Measurements from ENCODE around the gene KRTAP10-2. TPM values are rescaled to one million over a fixed set of nuclear protein-coding genes. Genes with fewer than 3 reads are reported as not detected.
A peak's percentile ranks its signal among the peaks of the same experiment; 100 is the strongest.

The KRTAP10-2 gene
- total RNA-seq, 1 donor from 2014 or later, result not detected

DNA sequence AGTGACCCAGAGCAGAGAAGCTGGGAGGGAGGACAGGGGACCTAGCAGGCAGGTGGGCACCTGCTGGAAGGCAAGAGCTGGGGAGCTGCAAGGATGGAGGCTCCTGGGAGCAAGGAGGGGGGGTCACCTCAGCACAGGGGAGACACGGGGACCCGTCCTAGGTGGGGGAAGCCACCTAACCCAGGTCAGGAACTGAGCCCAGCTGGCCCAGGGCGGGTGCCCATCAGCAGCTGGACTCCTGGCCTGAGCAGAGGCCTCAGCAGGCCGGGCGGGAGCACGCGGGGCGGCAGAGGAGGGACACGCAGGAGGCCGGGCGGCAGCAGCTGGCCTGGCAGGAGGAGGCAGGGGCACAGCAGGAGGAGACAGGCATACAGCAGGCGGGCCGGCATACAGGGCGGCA lies 12.3 kb downstream of the KRTAP10-2 start:
- Histone ChIP-seq H3K4me1 (no peaks in the 10 kb centered on the region), H3K27ac (no peak overlapping the region), H3K9me3 (peaks cover 4% of the 10 kb centered on the region), H3K36me3 (no peaks in the 10 kb centered on the region), H3K4me3 (no peak overlapping the region), H3K27me3 (ENCODE audit: low read depth) (peaks cover 8% of the 10 kb centered on the region)
- no peak for ATAC-seq
- intact Hi-C loops (cut with DNase I), result no loop called here
- TF ChIP-seq, protein P1, sequence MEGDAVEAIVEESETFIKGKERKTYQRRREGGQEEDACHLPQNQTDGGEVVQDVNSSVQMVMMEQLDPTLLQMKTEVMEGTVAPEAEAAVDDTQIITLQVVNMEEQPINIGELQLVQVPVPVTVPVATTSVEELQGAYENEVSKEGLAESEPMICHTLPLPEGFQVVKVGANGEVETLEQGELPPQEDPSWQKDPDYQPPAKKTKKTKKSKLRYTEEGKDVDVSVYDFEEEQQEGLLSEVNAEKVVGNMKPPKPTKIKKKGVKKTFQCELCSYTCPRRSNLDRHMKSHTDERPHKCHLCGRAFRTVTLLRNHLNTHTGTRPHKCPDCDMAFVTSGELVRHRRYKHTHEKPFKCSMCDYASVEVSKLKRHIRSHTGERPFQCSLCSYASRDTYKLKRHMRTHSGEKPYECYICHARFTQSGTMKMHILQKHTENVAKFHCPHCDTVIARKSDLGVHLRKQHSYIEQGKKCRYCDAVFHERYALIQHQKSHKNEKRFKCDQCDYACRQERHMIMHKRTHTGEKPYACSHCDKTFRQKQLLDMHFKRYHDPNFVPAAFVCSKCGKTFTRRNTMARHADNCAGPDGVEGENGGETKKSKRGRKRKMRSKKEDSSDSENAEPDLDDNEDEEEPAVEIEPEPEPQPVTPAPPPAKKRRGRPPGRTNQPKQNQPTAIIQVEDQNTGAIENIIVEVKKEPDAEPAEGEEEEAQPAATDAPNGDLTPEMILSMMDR (IDR thresholded peaks at IDR 0.05), result no peak
- no peak for DNase-seq

DNA sequence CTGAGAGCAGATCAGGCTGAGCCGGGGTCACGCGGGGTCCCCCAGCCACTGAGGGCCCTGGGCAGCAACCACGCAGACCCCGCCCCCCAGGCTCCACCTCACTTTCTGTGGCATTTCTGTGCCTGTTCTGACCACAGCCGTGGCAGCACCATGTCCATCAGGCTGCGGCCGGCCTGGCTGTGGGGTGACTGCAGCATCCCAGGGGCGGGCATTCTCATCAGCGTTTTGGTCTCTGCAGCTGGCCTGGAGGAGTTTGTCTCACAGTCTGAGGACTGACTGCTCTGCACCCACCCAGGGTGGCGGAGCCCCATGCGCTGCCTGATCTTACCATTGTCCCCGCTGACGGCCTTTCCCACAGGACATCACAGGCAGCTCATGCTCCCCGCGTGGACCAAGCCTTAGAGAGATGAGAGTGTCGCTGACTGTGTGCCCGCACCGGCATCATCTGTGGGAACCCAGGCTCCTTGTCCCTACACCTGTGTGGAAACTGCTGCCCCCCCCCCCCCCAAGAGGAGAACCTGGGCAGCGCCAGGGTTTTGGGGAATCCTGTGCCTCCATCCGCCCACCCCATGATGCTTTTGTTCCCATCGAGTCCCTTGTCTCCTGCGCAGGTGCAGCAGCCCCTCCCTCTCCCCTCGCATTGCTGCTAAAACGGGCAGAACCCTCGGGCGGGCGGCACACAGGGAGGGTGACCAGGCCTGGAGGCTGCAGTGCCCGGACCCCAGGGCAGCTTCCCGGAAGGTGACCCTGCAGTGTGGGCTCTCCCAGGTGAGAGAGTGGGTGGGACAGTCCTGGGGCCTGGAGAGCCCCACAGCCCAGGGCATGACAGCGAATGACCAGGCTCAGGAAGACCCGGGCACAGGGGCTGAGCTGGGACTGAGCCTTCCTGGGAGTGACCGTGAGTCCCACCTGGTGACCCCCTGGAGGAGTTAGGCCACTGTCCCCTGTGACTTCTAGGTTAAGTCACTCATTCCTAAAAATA lies 13.1 kb downstream of the KRTAP10-2 start:
- peak in 1 of 2 donors; percentile 23 for ATAC-seq

DNA sequence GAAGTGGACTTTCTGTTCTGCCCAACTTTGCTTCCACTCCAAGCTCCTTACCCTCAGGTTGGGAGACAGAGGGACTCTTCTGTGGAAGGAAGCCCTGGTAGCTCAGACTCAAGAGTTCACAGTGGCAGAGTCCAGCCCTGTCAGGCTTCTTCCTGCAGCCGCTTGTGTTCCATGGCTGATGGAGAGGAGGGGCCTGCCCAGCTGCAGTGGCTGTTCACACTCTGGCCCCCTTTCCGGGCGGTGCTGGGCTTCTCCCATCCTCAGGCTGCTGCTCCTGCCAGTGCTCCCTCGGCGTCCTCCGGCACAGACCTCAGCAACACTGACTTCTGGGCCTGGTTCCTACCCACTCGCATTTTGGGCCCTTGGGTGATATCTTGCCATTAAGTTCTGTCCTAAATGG lies 15.3 kb downstream of the KRTAP10-2 start:
- ATAC-seq, result no peak
- H3K4me3 ChIP-seq, result no peak overlapping the region
- intact Hi-C loops (cut with DNase I), result no loop called here
- peaks cover 8% of the 10 kb centered on the region for H3K27me3 ChIP-seq (ENCODE audit: low read depth)
- no peak overlapping the region for H3K27ac ChIP-seq
- no peaks in the 10 kb centered on the region for H3K4me1 ChIP-seq
- H3K36me3 ChIP-seq, result no peaks in the 10 kb centered on the region
- no peaks in the 10 kb centered on the region for H3K9me3 ChIP-seq
- TF ChIP-seq, protein P1 (IDR thresholded peaks at IDR 0.05), result no peak
- DNase-seq, result no peak

More for the DNA sequence above, 13.1 kb downstream of the KRTAP10-2 start:
- DNase-seq, result peak; percentile 40
- Histone ChIP-seq H3K27ac (no peak overlapping the region), H3K9me3 (peaks cover 4% of the 10 kb centered on the region), H3K27me3 (ENCODE audit: low read depth) (peaks cover 8% of the 10 kb centered on the region), H3K36me3 (no peaks in the 10 kb centered on the region), H3K4me1 (no peaks in the 10 kb centered on the region), H3K4me3 (no peak overlapping the region)
- intact Hi-C loops (cut with DNase I), result no loop called here
- TF ChIP-seq, protein P1 (IDR thresholded peaks at IDR 0.05), result no peak

DNA sequence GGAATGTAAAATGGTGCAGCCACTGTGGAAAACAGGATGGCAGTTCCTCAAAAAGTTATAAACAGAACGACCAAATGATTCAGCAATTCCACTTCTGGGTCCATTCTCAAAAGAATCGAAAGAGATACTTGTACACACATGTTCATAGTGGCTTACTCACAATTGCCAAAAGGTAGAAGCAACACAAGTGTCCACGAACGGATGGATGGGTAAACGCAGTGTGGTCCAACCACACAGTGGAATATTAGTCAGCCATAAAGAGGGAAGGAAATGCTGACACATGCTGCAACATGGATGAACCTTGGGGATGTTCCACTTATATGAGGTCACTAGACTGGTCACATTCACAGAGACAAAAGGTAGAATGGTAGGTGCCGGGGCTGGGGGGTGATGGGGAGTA lies 16.6 kb downstream of the KRTAP10-2 start:
- Histone ChIP-seq H3K27ac (no peak overlapping the region), H3K4me1 (no peaks in the 10 kb centered on the region), H3K4me3 (no peak overlapping the region), H3K36me3 (no peaks in the 10 kb centered on the region), H3K9me3 (no peaks in the 10 kb centered on the region), H3K27me3 (ENCODE audit: low read depth) (peaks cover 5% of the 10 kb centered on the region)
- ATAC-seq (no peak), DNase-seq (no peak)
- intact Hi-C loops (cut with DNase I), result no loop called here
- TF ChIP-seq, protein P1 (IDR thresholded peaks at IDR 0.05), result no peak

DNA sequence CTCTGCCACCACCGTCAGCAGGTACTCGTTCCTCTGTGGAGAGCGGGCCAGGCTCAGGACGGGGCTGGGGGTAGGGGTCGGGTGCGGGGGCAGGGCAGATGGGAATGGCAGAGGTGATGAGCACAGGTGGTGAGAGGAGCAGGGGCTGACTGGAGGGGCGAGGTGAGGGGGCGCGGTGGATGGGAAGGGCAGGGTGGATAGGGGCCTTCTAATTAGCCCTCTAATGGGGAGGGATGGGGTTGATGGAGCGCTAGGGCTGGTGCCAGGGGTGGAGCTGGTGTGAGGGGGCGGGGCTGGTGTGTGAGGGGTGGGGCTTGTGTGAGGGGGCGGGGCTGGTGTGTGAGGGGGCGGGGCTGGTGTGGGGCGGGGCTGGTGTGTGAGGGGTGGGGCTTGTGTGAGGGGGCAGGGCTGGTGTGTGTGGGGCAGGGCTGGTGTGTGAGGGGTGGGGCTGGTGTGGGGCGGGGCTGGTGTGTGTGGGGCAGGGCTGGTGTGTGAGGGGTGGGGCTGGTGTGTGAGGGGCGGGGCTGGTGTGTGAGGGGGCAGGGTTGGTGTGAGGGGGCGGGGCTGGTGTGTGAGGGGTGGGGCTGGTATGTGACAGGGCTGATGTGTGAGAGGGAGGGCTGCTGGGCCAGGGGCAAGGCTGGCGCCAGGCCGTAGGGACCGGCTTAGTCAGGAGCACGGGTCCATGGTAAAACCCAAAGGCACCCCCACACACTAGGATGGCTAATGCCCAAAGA lies 17.2 kb downstream of the KRTAP10-2 start:
- Histone ChIP-seq H3K27ac (no peak overlapping the region), H3K9me3 (no peaks in the 10 kb centered on the region), H3K27me3 (ENCODE audit: low read depth) (peaks cover 5% of the 10 kb centered on the region), H3K36me3 (no peaks in the 10 kb centered on the region), H3K4me1 (no peaks in the 10 kb centered on the region), H3K4me3 (no peak overlapping the region)
- DNase-seq (no peak), ATAC-seq (no peak)
- intact Hi-C loops (cut with DNase I), result no loop called here
- TF ChIP-seq, protein P1 (IDR thresholded peaks at IDR 0.05), result no peak
